DOHH2 (cell line): ENCODE results near the gene SIPA1L2.

Experiments used
- H3F3A ChIP-seq: fragments of 200-600 bp; sonication (generic), shearing (Covaris generic); 2 replicates; pipeline ENCODE4 v1.6.0; 2016; ENCODE audit warnings: antibody characterized with exemption, mild to moderate bottlenecking; ENCODE audit not compliant: control insufficient read depth, insufficient read depth
- H3K27ac ChIP-seq: fragments of 200-600 bp; sonication (generic); 2 replicates; pipeline ENCODE4 v1.5.1; 2014; ENCODE audit warnings: low read depth, mild to moderate bottlenecking, low read length, moderate library complexity
- H3K27me3 ChIP-seq: fragments of 200-600 bp; sonication (generic); 2 replicates; pipeline ENCODE4 v1.6.1; 2014; ENCODE audit warnings: mild to moderate bottlenecking, low read length, mixed read lengths; ENCODE audit not compliant: control insufficient read depth
- H3K36me3 ChIP-seq: fragments of 200-600 bp; sonication (generic); 2 replicates; pipeline ENCODE4 v1.6.1; 2014; ENCODE audit warnings: mild to moderate bottlenecking, low read length, moderate library complexity, mixed read lengths; ENCODE audit not compliant: control insufficient read depth
- H3K4me1 ChIP-seq: fragments of 200-600 bp; sonication (generic); 2 replicates; pipeline ENCODE4 v1.6.1; 2014; ENCODE audit warnings: mild to moderate bottlenecking, low read length, mixed read lengths; ENCODE audit not compliant: control insufficient read depth
- H3K4me2 ChIP-seq: fragments of 200-600 bp; sonication (generic); 2 replicates; pipeline ENCODE4 v1.6.0; 2014; ENCODE audit warnings: mild to moderate bottlenecking, low read length, moderate library complexity
- H3K4me3 ChIP-seq: fragments of 200-600 bp; sonication (generic); 2 replicates; pipeline ENCODE4 v1.5.1; 2014; ENCODE audit warnings: mild to moderate bottlenecking, low read length, mixed read lengths
- H3K79me2 ChIP-seq: fragments of 200-600 bp; sonication (generic); 2 replicates; pipeline ENCODE4 v1.6.1; 2014; ENCODE audit warnings: mild to moderate bottlenecking, low read length, mixed read lengths; ENCODE audit not compliant: control insufficient read depth
- H3K9me2 ChIP-seq: fragments of 200-600 bp; sonication (generic); replicated peaks from 2 replicates; pipeline ENCODE4 v1.6.1; 2014; ENCODE audit warnings: mild to moderate bottlenecking, low read length, mixed read lengths; ENCODE audit not compliant: control insufficient read depth
- H3K9me3 ChIP-seq: fragments of 200-600 bp; sonication (generic); 2 replicates; pipeline ENCODE4 v1.6.1; 2014; ENCODE audit warnings: antibody characterized with exemption, low read length, mixed read lengths; ENCODE audit not compliant: control insufficient read depth, insufficient read depth
- H4K20me1 ChIP-seq: fragments of 200-600 bp; sonication (generic); 2 replicates; pipeline ENCODE4 v1.6.0; 2014; ENCODE audit warnings: low read depth, mild to moderate bottlenecking, antibody characterized with exemption, low read length, moderate library complexity; ENCODE audit not compliant: control insufficient read depth, insufficient read depth
- CTCF ChIP-seq: fragments of 200-600 bp; sonication (generic); IDR thresholded peaks from one replicate; pipeline ENCODE4 v1.5.1; 2014; ENCODE audit warnings: antibody characterized with exemption, mild to moderate bottlenecking, low read depth, low read length; ENCODE audit not compliant: poor library complexity, severe bottlenecking
- EZH2phosphoT487 ChIP-seq: fragments of 200-600 bp; sonication (generic); IDR thresholded peaks from 2 replicates; pipeline ENCODE4 v1.6.1; 2017; ENCODE audit warnings: borderline replicate concordance, mild to moderate bottlenecking, antibody characterized with exemption, low read length, moderate library complexity, mixed read lengths

Gene SIPA1L2

GRCh38 chr1:232596666-232597303 is 33.1 kb downstream of the SIPA1L2 start:
- Histone ChIP-seq H3K4me2 (no peak overlapping the region), H3K4me1 (no peaks in the 10 kb centered on the region)

GRCh38 chr1:232594768-232595698 is 34.9 kb downstream of the SIPA1L2 start:
- no peaks in the 10 kb centered on the region for H3K9me3 ChIP-seq
- H3F3A ChIP-seq: no peaks in the 10 kb centered on the region
- H3K36me3 ChIP-seq: no peaks in the 10 kb centered on the region
- no peak overlapping the region for H3K27ac ChIP-seq
- H3K4me2 ChIP-seq: no peak overlapping the region
- no peaks in the 10 kb centered on the region for H4K20me1 ChIP-seq
- TF ChIP-seq CTCF: no peak
- no peak for TF ChIP-seq EZH2phosphoT487
- H3K9me2 ChIP-seq: no peaks in the 10 kb centered on the region
- no peaks in the 10 kb centered on the region for H3K79me2 ChIP-seq
- no peaks in the 10 kb centered on the region for H3K27me3 ChIP-seq
- no peak overlapping the region for H3K4me3 ChIP-seq
- no peaks in the 10 kb centered on the region for H3K4me1 ChIP-seq

More at GRCh38 chr1:232596666-232597303, 33.1 kb downstream of the SIPA1L2 start:
- no peaks in the 10 kb centered on the region for H3K9me3 ChIP-seq
- H3K27ac ChIP-seq: no peak overlapping the region
- no peaks in the 10 kb centered on the region for H3K79me2 ChIP-seq
- no peak overlapping the region for H3K4me3 ChIP-seq
- no peaks in the 10 kb centered on the region for H3F3A ChIP-seq
- no peaks in the 10 kb centered on the region for H3K27me3 ChIP-seq
- H3K36me3 ChIP-seq: no peaks in the 10 kb centered on the region
- no peaks in the 10 kb centered on the region for H3K9me2 ChIP-seq
- H4K20me1 ChIP-seq: no peaks in the 10 kb centered on the region
- TF ChIP-seq CTCF (no peak), EZH2phosphoT487 (no peak)

GRCh38 chr1:232593717-232594502 is 36.0 kb downstream of the SIPA1L2 start:
- H3K4me3 ChIP-seq: no peak overlapping the region
- H3K4me1 ChIP-seq: no peaks in the 10 kb centered on the region
- no peaks in the 10 kb centered on the region for H3K9me3 ChIP-seq
- H4K20me1 ChIP-seq: no peaks in the 10 kb centered on the region
- H3K79me2 ChIP-seq: no peaks in the 10 kb centered on the region
- no peaks in the 10 kb centered on the region for H3K9me2 ChIP-seq
- TF ChIP-seq CTCF (no peak), EZH2phosphoT487 (no peak)
- no peak overlapping the region for H3K4me2 ChIP-seq
- H3F3A ChIP-seq: no peaks in the 10 kb centered on the region
- H3K27ac ChIP-seq: no peak overlapping the region
- no peaks in the 10 kb centered on the region for H3K36me3 ChIP-seq
- H3K27me3 ChIP-seq: no peaks in the 10 kb centered on the region
